Measurements from ENCODE around the gene GBX1. TPM values are rescaled to one million over a fixed set of nuclear protein-coding genes. Genes with fewer than 3 reads are reported as not detected.

The GBX1 gene
- total RNA-seq, 2 donors from 2014 or later = 1.2 TPM; not detected in 1

DNA sequence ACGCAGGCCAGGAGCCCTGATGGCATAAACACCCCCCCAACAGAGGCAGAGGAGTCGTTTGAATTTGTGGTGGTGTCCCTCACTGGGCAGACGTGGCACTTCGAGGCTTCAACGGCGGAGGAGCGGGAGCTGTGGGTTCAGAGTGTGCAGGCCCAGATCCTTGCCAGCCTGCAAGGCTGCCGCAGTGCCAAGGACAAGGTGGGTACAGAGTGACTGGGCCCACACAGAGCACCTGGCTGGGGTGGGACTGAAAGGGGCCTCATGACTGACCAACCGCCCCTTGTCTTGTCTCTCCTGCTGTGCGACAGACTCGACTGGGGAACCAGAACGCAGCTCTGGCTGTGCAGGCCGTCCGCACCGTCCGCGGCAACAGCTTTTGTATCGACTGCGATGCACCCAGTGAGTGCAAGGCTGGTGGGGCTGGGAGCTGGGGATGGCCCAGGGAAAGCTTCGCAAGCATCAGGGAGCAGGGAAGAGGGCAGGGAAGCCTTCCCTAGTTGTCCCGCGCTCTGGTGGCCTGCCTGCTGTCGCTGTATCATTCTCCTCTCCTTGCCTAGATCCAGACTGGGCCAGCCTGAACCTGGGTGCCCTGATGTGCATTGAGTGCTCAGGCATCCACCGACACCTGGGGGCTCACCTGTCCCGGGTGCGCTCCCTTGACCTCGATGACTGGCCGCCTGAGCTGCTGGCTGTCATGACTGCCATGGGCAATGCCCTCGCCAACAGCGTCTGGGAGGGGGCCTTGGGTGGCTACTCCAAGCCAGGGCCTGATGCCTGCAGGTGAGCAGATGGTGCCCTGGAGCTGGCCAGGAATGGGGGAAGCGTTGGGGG, 25.4 kb downstream of the GBX1 start:
- ATAC-seq (replicated peaks) = no peak
- Mint-ChIP-seq H3K9me3 (no peaks in the 10 kb centered on the region), H3K36me3 (ENCODE audit: low read depth) (peaks cover 23% of the 10 kb centered on the region), H3K27ac (no peak overlapping the region), H3K4me1 (no peaks in the 10 kb centered on the region), H3K27me3 (no peaks in the 10 kb centered on the region), H3K4me3 (no peak overlapping the region)

DNA sequence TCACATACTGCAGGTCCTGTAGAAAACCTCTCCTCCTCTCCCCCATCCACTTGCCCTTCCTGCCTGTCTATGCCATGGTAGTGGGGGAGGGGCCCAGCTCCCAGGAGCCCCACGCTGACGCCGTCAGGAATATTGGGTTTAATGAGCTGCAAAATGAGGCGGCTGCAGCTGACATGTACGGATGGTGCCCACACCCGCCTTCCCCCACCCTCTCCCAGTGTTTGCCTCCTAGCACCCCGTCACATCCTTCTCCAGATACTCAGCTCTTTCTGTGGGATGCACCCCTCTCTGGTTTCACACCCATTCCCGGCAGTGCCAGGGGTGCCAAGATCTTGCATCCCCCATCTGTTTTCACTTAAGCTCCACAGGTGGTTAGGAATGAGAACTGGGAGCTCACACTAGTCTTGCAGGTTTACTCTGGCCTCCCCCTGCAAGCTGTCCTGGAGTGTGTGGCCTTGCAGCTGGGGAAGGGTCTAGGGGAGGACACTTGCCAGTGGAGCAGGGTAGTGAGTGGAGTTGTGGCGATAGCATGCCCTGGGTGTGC, 26.1 kb downstream of the GBX1 start:
- Mint-ChIP-seq H3K4me1 (no peaks in the 10 kb centered on the region), H3K36me3 (ENCODE audit: low read depth) (peaks cover 23% of the 10 kb centered on the region), H3K27ac (no peak overlapping the region), H3K9me3 (no peaks in the 10 kb centered on the region), H3K4me3 (no peak overlapping the region), H3K27me3 (no peaks in the 10 kb centered on the region)
- no peak for ATAC-seq (replicated peaks)

DNA sequence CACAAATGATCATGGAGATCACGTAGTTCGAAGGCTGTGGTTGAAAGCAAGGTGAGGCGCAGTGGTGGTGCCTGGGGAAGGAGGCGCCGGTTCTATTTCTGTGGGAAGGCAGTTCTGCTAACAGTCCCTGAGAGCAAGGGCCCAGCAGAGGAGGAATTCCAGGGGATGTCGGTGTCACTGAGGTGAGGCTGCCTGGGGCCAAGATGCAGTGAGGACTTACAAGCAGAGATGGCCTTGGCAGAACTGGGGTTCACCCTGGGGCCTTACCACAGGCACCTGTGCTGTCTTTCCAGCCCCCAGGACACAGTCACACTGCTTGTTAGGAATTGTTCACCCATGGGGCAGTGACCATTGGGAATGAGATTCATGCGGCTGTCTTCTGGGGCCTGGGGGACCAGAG, 26.7 kb downstream of the GBX1 start:
- no peaks in the 10 kb centered on the region for H3K27me3 Mint-ChIP-seq
- ATAC-seq (replicated peaks) = no peak
- no peaks in the 10 kb centered on the region for H3K9me3 Mint-ChIP-seq
- no peak overlapping the region for H3K4me3 Mint-ChIP-seq
- peaks cover 23% of the 10 kb centered on the region for H3K36me3 Mint-ChIP-seq (ENCODE audit: low read depth)
- no peak overlapping the region for H3K27ac Mint-ChIP-seq
- H3K4me1 Mint-ChIP-seq = no peaks in the 10 kb centered on the region

DNA sequence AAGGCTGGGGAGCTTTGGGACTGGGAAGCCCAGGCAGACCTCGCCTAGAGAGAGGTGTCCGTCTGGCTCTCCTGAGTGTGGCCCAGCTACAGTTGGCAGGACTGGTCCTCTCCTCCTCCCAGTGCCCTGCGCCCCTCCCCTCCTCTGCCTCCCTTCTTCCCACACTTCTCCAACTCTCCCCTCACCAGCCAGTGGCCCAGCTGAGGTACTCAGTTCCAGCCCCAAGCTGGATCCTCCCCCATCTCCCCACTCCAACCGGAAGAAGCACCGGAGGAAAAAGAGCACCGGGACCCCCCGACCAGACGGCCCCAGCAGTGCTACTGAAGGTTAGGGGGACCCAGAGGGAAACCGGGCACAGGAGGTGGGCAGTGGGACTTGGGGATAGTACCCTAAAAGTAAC, 27.7 kb downstream of the GBX1 start:
- Mint-ChIP-seq H3K4me3 (no peak overlapping the region), H3K4me1 (no peaks in the 10 kb centered on the region), H3K36me3 (ENCODE audit: low read depth) (peaks cover 23% of the 10 kb centered on the region), H3K27me3 (no peaks in the 10 kb centered on the region), H3K27ac (no peak overlapping the region), H3K9me3 (no peaks in the 10 kb centered on the region)
- ATAC-seq (replicated peaks) = no peak

DNA sequence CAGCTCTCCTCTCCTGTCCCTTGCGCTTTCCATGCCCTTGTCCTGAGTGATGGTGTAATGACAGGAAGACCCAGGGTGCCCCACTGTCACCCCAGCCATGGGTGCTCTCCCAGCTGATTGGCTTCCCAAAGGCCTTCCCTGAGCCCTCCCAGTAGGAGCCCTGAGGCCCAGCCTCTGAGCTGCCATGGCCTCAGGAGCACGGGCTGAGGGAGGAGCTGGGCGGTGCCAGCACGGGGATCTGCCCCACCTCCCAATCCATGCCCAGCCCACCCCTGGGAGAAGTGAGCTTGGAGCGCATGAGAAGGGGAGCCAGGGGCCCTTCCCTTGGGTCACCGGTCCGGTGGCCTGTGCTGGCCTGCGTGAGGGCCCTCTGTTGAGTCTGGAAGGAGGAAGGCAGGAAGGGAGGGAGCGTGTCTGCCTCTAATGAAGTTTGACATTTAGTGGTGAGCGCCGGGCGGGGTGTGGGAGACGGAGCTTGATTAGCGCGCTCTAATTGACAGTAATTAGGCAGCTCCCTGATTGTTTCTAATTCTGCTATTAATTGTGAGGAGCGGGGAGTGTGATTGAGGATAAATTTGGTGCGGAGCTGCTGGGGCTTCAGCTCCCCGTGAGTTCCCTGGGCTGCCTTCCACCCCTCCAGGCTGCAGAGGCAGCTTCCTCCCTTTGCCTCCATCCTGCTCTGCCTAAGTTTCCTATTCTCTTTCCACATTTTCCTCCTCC, 28.3 kb downstream of the GBX1 start:
- no peak for ATAC-seq (replicated peaks)
- H3K27ac Mint-ChIP-seq = no peak overlapping the region
- no peaks in the 10 kb centered on the region for H3K4me1 Mint-ChIP-seq
- no peak overlapping the region for H3K4me3 Mint-ChIP-seq
- no peaks in the 10 kb centered on the region for H3K9me3 Mint-ChIP-seq
- no peaks in the 10 kb centered on the region for H3K27me3 Mint-ChIP-seq
- peaks cover 23% of the 10 kb centered on the region for H3K36me3 Mint-ChIP-seq (ENCODE audit: low read depth)

DNA sequence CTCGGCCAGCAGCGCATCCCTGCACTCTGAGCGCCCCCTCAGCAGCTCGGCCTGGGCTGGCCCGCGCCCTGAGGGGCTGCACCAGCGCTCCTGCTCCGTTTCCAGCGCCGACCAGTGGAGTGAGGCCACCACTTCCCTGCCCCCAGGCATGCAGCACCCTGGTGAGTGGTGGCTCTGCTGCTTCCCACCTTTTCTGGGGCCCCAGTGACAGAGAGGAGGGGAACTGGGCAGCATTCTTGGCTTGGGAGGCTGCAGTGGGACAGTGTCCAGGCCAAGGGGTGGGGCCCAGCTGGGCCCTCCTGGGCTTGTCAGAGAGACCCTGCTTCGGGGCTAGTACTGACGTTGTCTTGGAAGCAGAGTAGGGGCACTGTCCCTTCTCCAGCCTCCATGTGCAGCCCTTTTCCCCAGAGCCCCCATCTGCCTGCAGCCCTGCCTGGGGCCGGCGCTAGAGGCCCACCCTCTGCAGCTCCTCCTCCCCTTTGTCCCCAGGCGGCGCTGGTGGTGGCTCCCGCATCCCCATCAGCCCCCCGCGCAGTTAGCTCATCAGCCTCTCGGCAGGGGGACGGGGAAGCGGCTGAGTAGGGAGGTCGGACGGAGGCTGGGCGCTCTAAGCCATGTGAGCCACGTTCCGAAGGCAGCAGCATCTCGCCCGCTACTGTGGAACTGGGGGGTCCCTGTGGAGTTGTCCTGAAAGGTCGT, 29.2 kb downstream of the GBX1 start:
- ATAC-seq (replicated peaks) = no peak
- Mint-ChIP-seq H3K9me3 (no peaks in the 10 kb centered on the region), H3K4me1 (no peaks in the 10 kb centered on the region)

DNA sequence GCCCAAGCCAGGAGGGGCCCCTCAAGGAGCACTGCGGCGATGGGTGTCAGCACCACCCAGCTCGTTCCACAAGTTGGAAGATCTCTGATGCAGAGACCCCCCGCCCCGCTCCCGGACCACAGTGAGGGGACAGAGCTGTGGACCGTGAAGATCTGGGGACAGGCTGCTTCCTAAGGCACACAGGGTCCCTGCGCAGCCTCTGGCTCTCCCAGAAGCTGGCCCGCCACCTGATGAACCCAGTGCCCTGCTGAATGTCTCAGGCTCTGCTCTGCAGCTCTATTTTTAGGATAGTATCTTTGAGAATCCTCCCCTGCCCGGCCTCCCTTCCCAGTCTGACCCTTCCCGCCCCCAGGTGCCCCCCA, 29.7 kb downstream of the GBX1 start:
- no peak overlapping the region for H3K27ac Mint-ChIP-seq
- no peak for ATAC-seq (replicated peaks)
- H3K4me3 Mint-ChIP-seq = no peak overlapping the region
- peaks cover 13% of the 10 kb centered on the region for H3K36me3 Mint-ChIP-seq (ENCODE audit: low read depth)
- H3K27me3 Mint-ChIP-seq = no peaks in the 10 kb centered on the region
- H3K9me3 Mint-ChIP-seq = no peaks in the 10 kb centered on the region
- no peaks in the 10 kb centered on the region for H3K4me1 Mint-ChIP-seq

More for the DNA sequence above, 29.2 kb downstream of the GBX1 start:
- Mint-ChIP-seq H3K27ac (no peak overlapping the region), H3K4me3 (no peak overlapping the region), H3K36me3 (ENCODE audit: low read depth) (peaks cover 18% of the 10 kb centered on the region), H3K27me3 (no peaks in the 10 kb centered on the region)

DNA sequence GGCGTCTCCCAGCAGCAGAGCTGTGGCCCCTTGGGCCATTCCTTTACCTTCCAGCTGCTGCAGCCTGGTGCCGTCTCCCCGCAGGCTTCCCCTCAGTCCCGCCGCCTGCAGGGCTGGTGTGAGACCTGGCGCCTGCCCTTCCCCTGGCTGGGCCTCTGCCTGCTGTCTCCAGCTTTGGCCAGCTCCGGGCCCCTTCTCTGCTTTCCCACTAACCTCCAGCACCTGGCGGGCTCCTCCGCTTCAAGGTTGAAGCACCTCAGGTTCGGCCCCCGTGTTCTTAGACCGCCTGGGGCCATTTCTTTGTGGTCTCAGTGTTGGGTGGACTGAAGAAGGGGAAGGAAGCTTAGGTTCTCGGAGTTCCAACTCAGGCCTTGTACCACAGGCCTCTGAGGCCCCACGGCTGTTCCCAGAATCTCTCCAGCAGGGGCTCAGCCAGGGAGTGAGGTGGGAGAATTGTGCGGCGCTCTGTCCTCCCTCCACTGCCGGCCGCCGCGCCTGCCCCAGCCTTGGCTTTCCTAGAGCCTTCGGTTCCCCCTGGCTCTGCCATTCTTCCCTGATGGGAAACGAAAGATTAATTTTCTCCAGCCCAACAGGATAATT, 30.3 kb downstream of the GBX1 start:
- no peak for ATAC-seq (replicated peaks)
- peaks cover 7% of the 10 kb centered on the region for H3K36me3 Mint-ChIP-seq (ENCODE audit: low read depth)
- no peak overlapping the region for H3K4me3 Mint-ChIP-seq
- H3K27ac Mint-ChIP-seq = no peak overlapping the region
- H3K9me3 Mint-ChIP-seq = no peaks in the 10 kb centered on the region
- H3K27me3 Mint-ChIP-seq = no peaks in the 10 kb centered on the region
- no peaks in the 10 kb centered on the region for H3K4me1 Mint-ChIP-seq

DNA sequence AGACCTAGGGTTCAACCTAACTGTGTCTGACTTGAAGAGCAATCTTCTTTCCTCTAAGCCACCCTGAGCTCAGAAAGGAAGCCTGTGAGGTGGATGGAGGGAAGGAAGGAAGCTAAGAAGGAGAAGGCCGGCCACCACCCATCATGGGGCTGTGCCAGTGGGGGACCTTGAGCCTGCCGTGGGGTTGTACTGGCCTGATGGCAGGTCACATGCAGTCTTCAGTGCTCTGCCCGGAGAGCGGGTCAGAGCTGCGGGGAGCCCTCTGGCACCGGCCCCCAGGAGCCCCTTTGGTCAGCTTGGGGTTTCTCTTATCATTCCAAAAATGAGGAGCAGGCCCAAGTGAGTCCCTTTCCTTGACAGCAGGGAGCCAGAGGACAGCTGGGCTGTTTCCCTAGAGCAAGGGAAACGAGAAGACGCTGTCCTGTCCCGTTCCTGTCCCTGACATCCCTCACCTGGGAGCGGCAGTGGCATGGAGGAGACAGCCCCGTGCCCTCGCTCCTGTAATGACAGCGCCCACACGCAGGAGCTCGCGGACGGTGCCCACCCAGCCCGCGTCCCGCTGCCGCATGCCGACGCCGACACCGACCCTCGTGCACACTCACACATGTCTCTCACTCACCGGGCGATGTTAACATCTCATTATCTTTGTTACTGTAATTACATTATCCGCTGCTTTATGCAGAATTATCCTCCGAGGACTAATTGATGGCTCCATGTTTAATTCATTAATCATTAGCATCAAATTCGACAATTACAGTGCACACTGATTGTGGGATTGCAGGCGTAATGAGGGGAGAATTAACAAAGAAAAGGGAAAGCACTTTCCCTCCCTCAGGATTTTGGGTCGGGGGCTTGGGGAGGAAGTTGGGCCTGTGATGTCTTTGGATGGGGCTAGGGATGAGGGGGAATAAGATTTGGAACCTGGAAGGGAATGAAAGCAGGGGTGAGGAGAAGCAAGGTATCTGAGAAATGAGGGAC, 31.3 kb downstream of the GBX1 start:
- no peaks in the 10 kb centered on the region for H3K9me3 Mint-ChIP-seq
- H3K4me3 Mint-ChIP-seq = no peak overlapping the region
- no peaks in the 10 kb centered on the region for H3K4me1 Mint-ChIP-seq
- peaks cover 14% of the 10 kb centered on the region for H3K36me3 Mint-ChIP-seq (ENCODE audit: low read depth)
- no peak for ATAC-seq (replicated peaks)
- no peak overlapping the region for H3K27ac Mint-ChIP-seq
- no peaks in the 10 kb centered on the region for H3K27me3 Mint-ChIP-seq

DNA sequence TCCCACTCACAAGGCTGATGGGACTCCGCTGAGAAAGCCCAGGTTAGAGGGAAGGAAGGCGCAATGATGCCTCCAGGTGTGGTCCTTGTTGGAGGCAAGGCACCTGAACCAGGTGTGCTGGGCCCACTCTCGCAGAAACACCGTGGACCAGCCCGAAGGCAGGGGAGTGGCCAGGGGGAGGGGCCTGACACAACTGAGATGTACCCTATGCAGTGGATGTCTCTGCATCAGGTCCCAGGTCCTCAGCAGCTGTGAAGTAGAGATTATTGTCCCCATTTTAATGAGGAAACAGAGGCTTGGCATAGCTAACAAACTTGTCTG, 32.0 kb downstream of the GBX1 start:
- no peak overlapping the region for H3K27ac Mint-ChIP-seq
- no peak for ATAC-seq (replicated peaks)
- no peaks in the 10 kb centered on the region for H3K9me3 Mint-ChIP-seq
- H3K36me3 Mint-ChIP-seq (ENCODE audit: low read depth) = peaks cover 17% of the 10 kb centered on the region
- no peaks in the 10 kb centered on the region for H3K27me3 Mint-ChIP-seq
- no peak overlapping the region for H3K4me3 Mint-ChIP-seq
- H3K4me1 Mint-ChIP-seq = no peaks in the 10 kb centered on the region

DNA sequence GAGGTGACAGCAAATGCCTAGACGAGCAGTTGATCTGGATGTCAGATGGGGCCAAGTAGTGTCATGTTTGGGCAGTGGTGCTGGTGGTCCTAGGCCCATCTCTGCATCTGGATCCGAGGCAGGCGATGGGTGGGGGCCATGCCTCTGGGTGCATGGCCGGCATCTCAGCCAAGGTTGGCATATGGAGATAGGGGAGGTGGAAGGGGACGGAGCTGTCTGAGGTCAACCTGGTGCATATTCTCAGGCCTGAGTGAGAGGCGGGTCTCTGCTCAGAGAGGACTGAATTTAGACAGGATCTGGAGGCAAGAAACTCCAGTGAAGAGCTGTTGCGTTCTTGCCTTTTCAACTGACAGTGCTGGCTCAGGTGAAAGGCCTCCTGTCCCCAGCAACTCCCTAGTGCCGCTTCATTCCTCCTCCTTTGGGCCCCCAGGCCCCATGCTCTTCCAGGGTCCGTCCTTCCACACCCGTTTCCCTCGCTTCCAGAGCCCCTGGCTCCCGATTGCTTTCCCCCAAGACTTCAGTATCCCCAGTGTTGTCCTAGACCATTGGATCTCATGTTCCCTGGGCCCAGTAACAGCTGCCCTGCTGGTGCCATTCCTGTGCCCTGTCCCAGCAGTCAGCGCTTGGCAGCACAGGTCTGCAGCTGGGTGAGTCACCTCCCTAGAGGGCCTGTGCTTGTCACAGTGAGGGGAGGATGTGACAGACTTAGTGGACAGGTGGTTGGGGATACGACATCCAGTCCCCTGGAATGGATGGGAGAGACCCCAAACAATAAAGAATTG, 32.6 kb downstream of the GBX1 start:
- H3K4me3 Mint-ChIP-seq = no peak overlapping the region
- no peaks in the 10 kb centered on the region for H3K4me1 Mint-ChIP-seq
- no peak overlapping the region for H3K27ac Mint-ChIP-seq
- H3K27me3 Mint-ChIP-seq = no peaks in the 10 kb centered on the region
- ATAC-seq (replicated peaks) = no peak
- no peaks in the 10 kb centered on the region for H3K9me3 Mint-ChIP-seq
- peaks cover 20% of the 10 kb centered on the region for H3K36me3 Mint-ChIP-seq (ENCODE audit: low read depth)

DNA sequence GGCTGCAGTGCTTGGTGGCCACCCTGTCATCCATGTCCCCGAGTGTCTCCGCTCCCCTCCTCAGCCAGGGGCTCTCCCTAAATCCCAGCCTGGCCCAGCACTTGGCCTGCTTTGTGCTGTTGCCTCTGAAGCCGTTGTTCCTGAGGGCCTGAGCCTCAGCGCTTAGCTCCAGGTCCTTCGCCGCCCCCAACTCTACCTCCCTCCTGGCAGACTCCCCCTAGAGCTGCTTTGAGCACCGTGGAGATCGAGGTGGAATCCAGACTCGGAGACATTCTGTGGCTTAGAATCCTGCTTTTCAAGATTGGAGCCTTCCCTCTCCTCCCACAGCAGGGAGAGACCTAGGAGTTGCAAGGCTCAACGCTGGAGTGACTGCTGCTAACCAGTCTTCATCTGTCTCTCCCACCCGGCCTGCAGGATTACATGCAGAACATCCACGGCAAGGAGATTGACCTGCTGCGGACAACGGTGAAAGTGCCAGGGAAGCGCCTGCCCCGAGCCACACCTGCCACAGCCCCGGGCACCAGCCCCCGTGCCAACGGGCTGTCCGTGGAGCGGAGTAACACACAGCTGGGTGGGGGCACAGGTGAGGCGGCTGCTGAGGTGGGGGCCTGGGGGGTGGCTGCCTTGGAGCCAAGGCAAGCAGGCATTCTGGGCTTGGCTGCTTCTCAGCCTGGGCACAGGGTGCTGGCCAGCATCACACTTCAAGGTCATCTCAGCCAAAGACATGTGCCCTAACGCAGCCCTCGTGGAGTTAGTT, 33.3 kb downstream of the GBX1 start:
- H3K27me3 Mint-ChIP-seq = no peaks in the 10 kb centered on the region
- peaks cover 20% of the 10 kb centered on the region for H3K36me3 Mint-ChIP-seq (ENCODE audit: low read depth)
- no peaks in the 10 kb centered on the region for H3K4me1 Mint-ChIP-seq
- no peaks in the 10 kb centered on the region for H3K9me3 Mint-ChIP-seq
- no peak overlapping the region for H3K4me3 Mint-ChIP-seq
- ATAC-seq (replicated peaks) = no peak
- no peak overlapping the region for H3K27ac Mint-ChIP-seq

Data from activated T-helper 17 cell treated with anti-CD3 and anti-CD28 coated beads, Interleukin-2, amount 50 U/mL, for 72 hours (primary cell).